Uterus (tissue), 4 donors: ENCODE data around the gene PRKAR1B. TPM values are rescaled to one million over a fixed set of nuclear protein-coding genes. Genes with fewer than 3 reads are reported as not detected.

Experiments
- DNase-seq, 2 donors: peaks; one replicate each; pipeline ENCODE4 v3.0.0-alpha.2; 2019 to 2020
- H3K27ac ChIP-seq, 2 donors: fragments of 200-600 bp; sonication (generic); 1 replicate in 1 of 2; 2 replicates in 1 of 2; pipeline ENCODE4 v1.5.1; 2016 to 2018
- H3K27me3 ChIP-seq, 2 donors: fragments of 200-600 bp; sonication (generic); one replicate each; pipeline ENCODE4 v1.5.1; 2018 to 2019; ENCODE audit warnings: control low read depth in 1 of 2
- H3K36me3 ChIP-seq, 2 donors: fragments of 200-600 bp; sonication (generic); one replicate each; pipeline ENCODE4 v1.5.1; 2019; ENCODE audit warnings: control low read depth in 1 of 2
- H3K4me1 ChIP-seq, 2 donors: fragments of 200-600 bp; sonication (generic); one replicate each; pipeline ENCODE4 v1.5.1; 2018 to 2019; ENCODE audit warnings: control low read depth in 1 of 2
- H3K4me3 ChIP-seq, 2 donors: fragments of 200-600 bp; sonication (generic); 1 replicate in 1 of 2; 2 replicates in 1 of 2; pipeline ENCODE4 v1.5.1; 2018 to 2019; ENCODE audit warnings: mild to moderate bottlenecking in 1 of 2
- H3K9me3 ChIP-seq, 2 donors: fragments of 200-600 bp; sonication (generic); one replicate each; pipeline ENCODE4 v1.5.1; 2019; ENCODE audit warnings: control low read depth in 1 of 2
- CTCF ChIP-seq, 4 experiments: fragments of 200-600 bp in 2 of 4; fragments of 450-650 bp in 2 of 4; sonication (generic) in 2 of 4; IDR thresholded peaks; one replicate each; pipeline ENCODE4 v1.5.1; 2016 to 2019; ENCODE audit warnings: antibody characterized with exemption in 4 of 4, mild to moderate bottlenecking in 2 of 4, moderate library complexity in 1 of 4
- POLR2A ChIP-seq, 2 donors: fragments of 450-650 bp; IDR thresholded peaks; one replicate each; pipeline ENCODE4 v1.6.1; 2016; ENCODE audit warnings: antibody characterized with exemption in 2 of 2, mild to moderate bottlenecking in 1 of 2, moderate library complexity in 1 of 2
- intact Hi-C: fragments of 100-400 bp; cut with DNase I; formaldehyde crosslinking; loops from one replicate; pipeline ENCODE4 v1.15.1; 2023; ENCODE audit warnings: low total_unique reads
- total RNA-seq, 4 donors: library from RNA; depleted of rRNA in 3 of 4; stranded (reverse); fragments of >200 nt in 3 of 4; gene quantifications; one replicate each; pipeline versions ENCODE4 v1.1.0 to v1.2.4, GENCODE V29; 2014 to 2023
- donor health status: DM: yes; HTN: yes; CAD: no.

PRKAR1B gene
- total RNA-seq, 4 donors from 2014 or later, result 1.0 to 45.2 (median 28.7) TPM

- no peak for DNase-seq
- H3K4me3 ChIP-seq, result no peak overlapping the region
- H3K4me1 ChIP-seq, result peaks cover 0 to 4% of the 10 kb centered on the region in 2 donors
- H3K27ac ChIP-seq, result no peak overlapping the region
- H3K9me3 ChIP-seq, result no peaks in the 10 kb centered on the region
- H3K27me3 ChIP-seq, result no peaks in the 10 kb centered on the region
- TF ChIP-seq CTCF (IDR thresholded peaks at IDR 0.05) (no peak), POLR2A (IDR thresholded peaks at IDR 0.05) (no peak)
- intact Hi-C loops, result no loop called here
- H3K36me3 ChIP-seq, result no peaks in the 10 kb centered on the region
Observed at GRCh38 chr7:574661-575395, 152.3 kb downstream of the PRKAR1B start.

GRCh38 chr7:573933-574381 is 153.1 kb downstream of the PRKAR1B start:
- Histone ChIP-seq H3K4me3 (no peak overlapping the region), H3K9me3 (no peaks in the 10 kb centered on the region), H3K27ac (no peak overlapping the region), H3K4me1 (peaks cover 0 to 4% of the 10 kb centered on the region in 2 donors), H3K36me3 (no peaks in the 10 kb centered on the region), H3K27me3 (no peaks in the 10 kb centered on the region)
- TF ChIP-seq POLR2A (IDR thresholded peaks at IDR 0.05), result no peak
- no peak for TF ChIP-seq CTCF (IDR thresholded peaks at IDR 0.05)
- intact Hi-C loops, result no loop called here
- DNase-seq, result no peak

- Histone ChIP-seq H3K27ac (no peak overlapping the region), H3K9me3 (no peaks in the 10 kb centered on the region), H3K27me3 (no peaks in the 10 kb centered on the region), H3K4me1 (peaks cover 0 to 4% of the 10 kb centered on the region in 2 donors), H3K36me3 (no peaks in the 10 kb centered on the region), H3K4me3 (no peak overlapping the region)
- TF ChIP-seq CTCF (IDR thresholded peaks at IDR 0.05), result no peak
- intact Hi-C loops, result no loop called here
- no peak for DNase-seq
Observed at GRCh38 chr7:573269-573932, 153.7 kb downstream of the PRKAR1B start.

- intact Hi-C loops, result no loop called here
- DNase-seq, result no peak
- H3K9me3 ChIP-seq, result no peaks in the 10 kb centered on the region
- H3K27ac ChIP-seq, result no peak overlapping the region
- no peak for TF ChIP-seq POLR2A (IDR thresholded peaks at IDR 0.05)
- no peak overlapping the region for H3K4me3 ChIP-seq
- peaks cover 0 to 4% of the 10 kb centered on the region in 2 donors for H3K4me1 ChIP-seq
- no peaks in the 10 kb centered on the region for H3K36me3 ChIP-seq
- no peaks in the 10 kb centered on the region for H3K27me3 ChIP-seq
Observed at GRCh38 chr7:572416-573268, 154.4 kb downstream of the PRKAR1B start.

- no peaks in the 10 kb centered on the region for H3K36me3 ChIP-seq
- TF ChIP-seq CTCF (IDR thresholded peaks at IDR 0.05), result no peak
- TF ChIP-seq POLR2A (IDR thresholded peaks at IDR 0.05), result no peak
- intact Hi-C loops, result no loop called here
- no peaks in the 10 kb centered on the region for H3K9me3 ChIP-seq
- no peak overlapping the region for H3K4me3 ChIP-seq
- peaks cover 0 to 4% of the 10 kb centered on the region in 2 donors for H3K4me1 ChIP-seq
- H3K27ac ChIP-seq, result no peak overlapping the region
- no peak for DNase-seq
- no peaks in the 10 kb centered on the region for H3K27me3 ChIP-seq
Observed at GRCh38 chr7:571718-572415, 155.2 kb downstream of the PRKAR1B start.
